GM19438 (cell line): Measurements from ENCODE around the gene UTP3.
"Not testable (repeated sequence)": the region's sequence is repeated elsewhere in the genome, so short reads cannot be mapped to it uniquely, and the experiment has no call there.

Experiments
- ATAC-seq: cut with Tn5 transposase; IDR thresholded peaks from one replicate; pipeline ENCODE4 v1.9.1; 2021; ENCODE audit warnings: low read depth; ENCODE audit not compliant: unreplicated experiment

Gene UTP3

GRCh38 chr4:70713453-70714078, 25.2 kb downstream of the UTP3 start:
- ATAC-seq = peak; percentile 33

- peak; percentile 38 for ATAC-seq
Measured at GRCh38 chr4:70714079-70714887, 26.0 kb downstream of the UTP3 start.

- ATAC-seq = peak; percentile 3
Measured at GRCh38 chr4:70715097-70715496, 26.8 kb downstream of the UTP3 start.

- no peak for ATAC-seq
Measured at GRCh38 chr4:70718811-70719604, 30.7 kb downstream of the UTP3 start.

GRCh38 chr4:70721747-70722146, 33.4 kb downstream of the UTP3 start, which contains the start of gene RUFY3:
RUFY3 (plus strand) TSS chr4:70721964; CDS start chr4:70722574, 610 bp downstream.
- ATAC-seq = no peak

- no peak for ATAC-seq
Measured at GRCh38 chr4:70722199-70722791, 34.0 kb downstream of the UTP3 start.

- no peak for ATAC-seq
Measured at GRCh38 chr4:70724463-70724862, 36.1 kb downstream of the UTP3 start.

- ATAC-seq = no peak
Measured at GRCh38 chr4:70725633-70726032, 37.3 kb downstream of the UTP3 start.

- ATAC-seq = not testable (repeated sequence)
Measured at GRCh38 chr4:70726515-70726914, 38.2 kb downstream of the UTP3 start.

GRCh38 chr4:70728091-70728490, 39.8 kb downstream of the UTP3 start:
- no peak for ATAC-seq

GRCh38 chr4:70732878-70733277, 44.5 kb downstream of the UTP3 start:
- not testable (repeated sequence) for ATAC-seq

GRCh38 chr4:70734168-70734954, 46.0 kb downstream of the UTP3 start:
- peak; percentile 92 for ATAC-seq

- no peak for ATAC-seq
Measured at GRCh38 chr4:70734971-70735370, 46.6 kb downstream of the UTP3 start.

GRCh38 chr4:70735915-70736314, 47.6 kb downstream of the UTP3 start:
- ATAC-seq = not testable (repeated sequence)

- ATAC-seq = no peak
Measured at GRCh38 chr4:70737006-70737405, 48.7 kb downstream of the UTP3 start.

- no peak for ATAC-seq
Measured at GRCh38 chr4:70737409-70737808, 49.1 kb downstream of the UTP3 start.

- ATAC-seq = no peak
Measured at GRCh38 chr4:70739496-70740337, 51.4 kb downstream of the UTP3 start.
